NCI-H146 (cell line): ENCODE measurements around the gene MIEF1.
"Not testable (repeated sequence)": the region's sequence is repeated elsewhere in the genome, so short reads cannot be mapped to it uniquely, and the experiment has no call there.

Experiments used
- DNase-seq: peaks from one replicate; lab custom pipeline; 2025; lab: John Stamatoyannopoulos, UW

Gene MIEF1

GRCh38 chr22:39489094-39490068 lies 12.7 kb upstream of the MIEF1 start:
- no peak for DNase-seq

- peak; percentile 27 for DNase-seq
Observed at GRCh38 chr22:39490135-39490798, 11.8 kb upstream of the MIEF1 start.

- no peak for DNase-seq
Observed at GRCh38 chr22:39490966-39491680, 11.0 kb upstream of the MIEF1 start.

GRCh38 chr22:39491696-39492095 lies 10.4 kb upstream of the MIEF1 start:
- DNase-seq = no peak

GRCh38 chr22:39492186-39492585 lies 9.9 kb upstream of the MIEF1 start:
- no peak for DNase-seq

DNA sequence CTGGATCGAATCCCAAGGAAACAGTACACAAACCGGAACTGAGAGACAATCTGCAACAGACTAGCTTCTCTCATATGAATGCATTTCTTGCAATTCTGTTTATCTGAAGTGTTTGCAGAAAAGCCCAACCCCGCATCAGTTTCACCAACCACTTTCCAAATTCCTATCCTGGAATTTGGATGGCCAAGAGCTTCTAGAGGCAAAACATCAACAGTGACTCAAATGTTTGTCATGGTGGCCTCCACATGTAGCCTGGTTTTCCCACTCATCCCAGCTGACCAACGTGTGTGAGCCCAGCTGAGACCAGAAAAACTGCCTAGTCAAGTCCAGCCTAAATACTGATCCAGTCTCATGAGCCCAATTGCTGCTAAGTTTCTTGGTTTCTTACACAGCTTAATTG lies 8.3 kb upstream of the MIEF1 start:
- no peak for DNase-seq

DNA sequence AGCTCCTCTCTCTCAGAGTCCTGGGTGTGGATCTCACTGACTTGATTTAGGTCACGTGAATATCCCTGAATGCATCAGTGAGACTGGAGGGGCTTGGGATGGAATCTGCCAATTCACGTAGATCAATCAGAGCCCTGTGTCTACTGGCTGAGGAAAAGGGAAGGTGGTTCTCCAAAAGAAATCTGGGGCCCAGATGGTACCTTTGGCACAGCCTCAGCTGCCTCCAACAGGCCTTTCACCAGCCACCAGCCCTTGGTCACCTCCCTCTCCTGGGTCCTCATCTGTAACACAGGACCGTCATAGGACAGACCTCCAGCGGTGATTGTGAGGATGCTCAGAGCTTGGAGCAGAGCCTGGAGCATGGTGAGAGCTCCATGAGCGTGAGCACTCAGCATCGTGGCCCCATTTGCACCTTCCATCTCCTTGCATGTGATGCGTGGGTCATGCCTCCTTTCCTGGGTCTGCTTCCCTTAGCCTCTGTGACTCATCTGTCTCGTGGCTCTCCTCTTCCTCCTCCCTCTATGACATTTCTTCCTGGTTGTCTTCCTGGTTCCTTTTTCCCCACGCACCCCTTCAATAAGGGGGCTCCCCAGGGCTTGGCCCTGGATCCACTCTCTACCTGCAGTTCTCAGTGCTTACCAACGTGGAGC lies 7.5 kb upstream of the MIEF1 start:
- DNase-seq = no peak

DNA sequence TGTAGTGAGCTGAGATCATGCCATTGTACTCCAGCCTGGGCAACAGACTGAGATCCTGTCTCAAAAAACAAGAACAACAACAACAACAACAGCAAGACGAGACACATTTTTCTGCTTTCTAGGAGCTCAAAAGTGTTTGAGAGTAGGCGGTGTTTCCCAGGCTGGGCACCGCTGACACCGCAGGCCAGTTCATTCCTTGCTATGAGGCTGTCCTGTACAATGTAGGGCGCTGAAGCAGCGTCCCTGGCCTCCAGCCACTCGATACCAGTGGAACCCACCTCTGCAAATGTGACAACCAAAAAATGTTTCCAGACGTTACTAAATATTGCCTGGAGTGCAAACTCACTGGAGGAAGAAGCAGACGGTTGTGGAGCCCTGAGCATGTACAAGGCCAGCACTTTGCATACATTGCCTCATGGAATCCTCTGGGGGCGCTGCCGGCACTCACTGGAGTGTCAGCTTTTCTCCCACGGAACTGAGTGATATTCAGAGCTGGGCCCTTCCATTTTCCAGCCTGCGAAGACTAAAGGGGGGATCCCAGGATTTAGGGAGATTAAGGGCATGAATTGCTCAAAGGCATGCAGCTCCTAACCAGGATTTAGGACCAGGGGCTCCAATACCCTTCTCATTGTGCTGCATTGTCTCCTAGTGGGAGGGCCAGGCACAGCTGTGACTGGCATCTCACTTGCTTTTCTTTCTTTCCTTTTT lies 5.8 kb upstream of the MIEF1 start:
- DNase-seq = peak; percentile 65

DNA sequence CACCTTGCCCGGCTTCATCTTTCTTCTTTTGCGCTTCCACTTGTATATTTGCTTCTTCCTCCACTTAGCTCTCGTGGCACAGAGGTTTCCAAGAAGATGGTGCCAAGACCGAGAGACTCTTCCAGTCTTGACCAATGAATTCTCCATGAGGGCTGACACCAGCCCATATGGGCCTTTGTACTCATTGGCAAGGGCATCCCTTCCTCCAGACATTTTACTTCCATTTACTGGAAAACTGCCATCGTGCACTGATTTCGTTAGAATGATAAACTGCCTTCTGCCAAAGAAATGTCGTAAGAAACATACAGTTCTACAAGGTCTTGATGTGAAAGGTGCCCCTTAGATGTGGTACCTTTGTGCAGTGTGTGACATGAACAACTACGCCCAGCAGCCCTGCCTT lies 4.7 kb upstream of the MIEF1 start:
- no peak for DNase-seq

DNA sequence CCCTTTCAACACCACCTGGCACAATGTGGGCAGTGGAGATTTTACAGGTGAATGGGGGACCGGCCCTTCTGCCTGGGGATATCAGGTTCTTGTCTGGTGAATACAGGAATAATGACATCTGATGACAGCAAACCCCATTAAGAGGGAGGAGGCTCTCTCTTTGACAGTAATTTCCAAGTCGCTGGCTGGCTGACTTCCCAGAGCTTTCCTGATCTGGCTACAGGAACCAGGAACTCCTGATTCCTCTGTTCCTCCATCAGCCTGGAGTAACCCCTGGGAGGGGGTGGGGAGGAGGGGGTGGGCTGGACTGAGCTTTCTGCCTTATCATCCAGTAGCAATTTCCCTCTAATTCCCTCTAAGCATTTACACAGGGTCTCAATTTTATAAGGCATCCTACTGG lies 3.7 kb upstream of the MIEF1 start:
- peak; percentile 87 for DNase-seq

DNA sequence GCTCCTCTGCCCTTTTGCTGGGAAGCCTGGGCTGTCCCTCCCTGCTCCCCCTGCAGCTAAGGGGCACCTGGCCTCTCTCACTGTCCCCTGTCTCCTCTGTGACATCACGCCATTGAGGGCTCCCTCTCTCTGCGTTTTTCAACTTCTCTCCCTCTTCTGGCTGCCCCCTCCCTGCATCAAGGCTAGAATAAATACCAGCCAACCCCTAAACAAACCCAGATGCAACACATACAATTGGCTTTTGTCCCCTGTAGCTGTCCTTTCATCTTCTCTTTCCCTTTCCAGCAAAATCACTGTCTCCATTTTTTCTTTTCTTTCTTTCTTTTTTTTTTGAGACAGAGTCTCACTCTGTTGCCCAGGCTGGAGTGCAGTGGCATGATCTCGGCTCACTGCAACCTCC lies 3.3 kb upstream of the MIEF1 start:
- DNase-seq = no peak

- DNase-seq = no peak
Observed at GRCh38 chr22:39500101-39500500, 2.0 kb upstream of the MIEF1 start.

- no peak for DNase-seq
Observed at GRCh38 chr22:39501644-39502108, 414 bp upstream of the MIEF1 start.

DNA sequence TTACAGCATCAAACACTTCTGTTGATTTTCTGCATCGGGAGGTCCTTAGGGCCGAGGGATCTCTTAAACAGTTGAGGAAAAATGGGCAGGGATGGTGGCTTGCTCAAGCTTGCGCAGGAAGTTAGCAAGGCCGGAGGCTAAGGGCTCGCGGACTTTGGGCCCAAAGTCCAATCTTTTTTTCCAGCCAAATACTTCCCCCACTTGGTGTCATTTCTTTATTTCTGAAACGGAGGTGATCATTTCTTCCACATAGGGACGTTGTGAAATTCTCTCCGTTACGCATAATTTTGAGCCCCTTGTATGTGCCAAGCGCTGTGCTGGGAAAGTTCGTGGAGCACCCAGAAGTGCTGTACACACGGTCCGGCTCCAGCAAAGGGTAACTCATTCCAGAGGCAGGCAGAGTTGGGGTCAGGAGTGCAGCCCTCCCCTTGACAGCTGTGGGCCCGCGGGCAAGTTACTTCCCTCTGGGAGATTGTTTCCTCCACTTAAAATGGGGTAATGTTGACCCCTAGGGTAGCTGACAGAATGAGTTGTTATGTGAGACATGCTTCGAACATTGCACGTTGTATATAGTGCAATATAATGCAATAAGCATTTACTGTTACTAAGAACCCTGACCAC lies 809 bp downstream of the MIEF1 start:
- no peak for DNase-seq

DNA sequence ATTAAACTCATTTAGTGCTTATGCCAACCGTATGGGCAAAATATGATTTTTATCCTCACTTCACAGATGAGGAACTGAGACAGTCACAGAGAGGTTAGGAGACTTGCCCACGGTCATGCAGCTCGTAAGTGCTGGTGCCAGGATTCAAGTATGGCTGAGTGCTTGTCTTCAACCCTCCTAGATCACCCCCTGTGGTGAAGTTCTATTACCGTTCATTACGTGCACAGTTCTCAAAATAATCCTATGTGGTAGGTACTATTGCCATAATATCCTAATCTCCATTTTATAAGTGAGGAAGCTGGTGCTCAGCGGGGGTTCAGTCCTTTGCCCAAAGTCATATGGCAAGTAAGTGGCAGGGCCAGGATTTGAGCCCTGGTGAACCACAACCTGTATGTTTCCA lies 1.5 kb downstream of the MIEF1 start:
- DNase-seq = no peak

- DNase-seq = no peak
Observed at GRCh38 chr22:39504071-39504470, 2.0 kb downstream of the MIEF1 start.

- DNase-seq = not testable (repeated sequence)
Observed at GRCh38 chr22:39507021-39507420, 4.9 kb downstream of the MIEF1 start.

DNA sequence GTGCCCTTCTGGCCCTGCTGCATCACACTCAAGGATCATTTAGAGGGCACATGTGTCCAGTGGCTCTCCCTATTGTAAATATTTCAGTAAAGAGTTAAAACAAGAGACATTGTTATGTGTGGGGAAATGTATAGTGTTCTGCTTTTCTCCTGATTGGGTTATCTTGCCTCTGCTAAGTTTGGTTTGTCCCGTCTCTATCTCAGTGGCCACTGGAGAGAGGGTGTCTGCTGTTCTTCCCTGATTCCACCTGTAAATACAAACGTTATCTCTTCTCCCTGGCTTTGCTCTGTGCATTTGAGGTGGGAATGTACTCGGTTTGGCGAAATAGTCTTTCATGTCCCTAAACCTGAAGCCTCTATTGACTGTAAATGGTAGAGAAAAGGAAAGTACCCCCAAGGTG lies 6.3 kb downstream of the MIEF1 start:
- DNase-seq = no peak

GRCh38 chr22:39510529-39511149 lies 8.5 kb downstream of the MIEF1 start:
- DNase-seq = no peak

DNA sequence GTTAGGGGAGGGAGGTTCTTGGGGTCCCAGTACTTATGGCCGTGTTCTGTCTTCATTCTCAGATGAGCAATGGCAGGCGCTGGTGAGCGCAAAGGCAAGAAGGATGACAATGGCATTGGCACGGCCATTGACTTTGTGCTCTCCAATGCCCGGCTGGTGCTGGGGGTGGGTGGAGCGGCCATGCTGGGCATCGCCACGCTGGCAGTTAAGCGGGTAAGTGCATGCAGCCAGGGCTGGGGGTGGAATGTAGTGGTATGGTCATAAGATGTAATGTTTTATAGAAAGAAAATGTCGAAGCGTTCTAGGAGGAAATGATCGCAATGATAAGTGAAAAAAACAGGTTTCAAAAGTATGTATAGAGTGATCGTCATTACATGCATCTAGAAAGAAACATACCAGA lies 9.1 kb downstream of the MIEF1 start:
- no peak for DNase-seq

DNA sequence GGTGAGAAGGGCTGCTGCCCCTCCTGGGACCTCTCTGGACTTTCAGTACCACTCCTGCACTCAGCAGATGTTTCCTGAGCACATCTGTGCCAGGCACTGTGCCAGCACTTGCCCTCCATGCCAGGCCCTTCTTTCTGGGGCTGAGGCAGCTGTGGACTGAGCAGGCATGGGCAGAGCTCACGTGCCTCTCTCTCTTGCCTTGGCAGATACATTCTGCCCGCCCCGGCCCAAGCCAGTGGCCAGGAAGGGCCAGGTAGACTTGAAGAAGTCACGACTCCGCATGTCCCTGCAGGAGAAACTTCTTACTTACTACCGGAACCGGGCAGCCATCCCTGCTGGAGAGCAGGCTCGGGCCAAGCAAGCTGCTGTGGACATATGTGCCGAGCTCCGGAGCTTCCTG lies 9.9 kb downstream of the MIEF1 start:
- DNase-seq = no peak
